Colonic mucosa (tissue), 4 donors: ENCODE measurements around the gene SPACA4. TPM values are rescaled to one million over a fixed set of nuclear protein-coding genes. Genes with fewer than 3 reads are reported as not detected.

Experiments
- DNase-seq: peaks from one replicate; pipeline ENCODE4 v3.0.0-alpha.2; 2020
- H3K27ac ChIP-seq: fragments of 200-600 bp; one replicate; pipeline ENCODE4 v1.8.0; 2021
- H3K27me3 ChIP-seq: fragments of 200-600 bp; one replicate; pipeline ENCODE4 v1.8.0; 2021
- H3K36me3 ChIP-seq: fragments of 200-600 bp; one replicate; pipeline ENCODE4 v1.8.0; 2021
- H3K4me1 ChIP-seq: fragments of 200-600 bp; one replicate; pipeline ENCODE4 v1.8.0; 2021; ENCODE audit warnings: mild to moderate bottlenecking
- H3K4me3 ChIP-seq: fragments of 200-600 bp; one replicate; pipeline ENCODE4 v1.8.0; 2021
- H3K9ac ChIP-seq, 2 donors: one replicate each; pipeline ENCODE4 v1.7.0; 2013; ENCODE audit warnings: control low read depth in 2 of 2, low read depth in 2 of 2, low read length in 2 of 2
- H3K9me3 ChIP-seq: fragments of 200-600 bp; one replicate; pipeline ENCODE4 v1.8.0; 2021
- CTCF ChIP-seq: fragments of 200-600 bp; IDR thresholded peaks from one replicate; pipeline ENCODE4 v1.8.0; 2022; ENCODE audit warnings: antibody characterized with exemption, mild to moderate bottlenecking
- intact Hi-C: fragments of 100-400 bp; cut with DNase I; formaldehyde crosslinking; loops from one replicate; pipeline ENCODE4 v1.14.1; 2022
- total RNA-seq, 2 donors: library from RNA; stranded (reverse); fragmentation: NEBNext Ultra II Directional in 1 of 2; extraction: Animal tissue kit (Norgen Biotek cat#: 25700) in 1 of 2; gene quantifications; one replicate each; pipeline ENCODE4 v1.2.1, GENCODE V29; 2021
- donor health status: healthy.
- donor health status: DM: no; HTN: no; CAD: no.
- donor health status: DM: no; HTN: no; CAD: no.

The SPACA4 gene
- total RNA-seq, 2 donors from 2014 or later, result 0.27 TPM; not detected in 1

GRCh38 chr19:48627201-48627864 is 20.8 kb downstream of the SPACA4 start:
- peak overlapping the region in 1 of 2 donors; percentile 67 for H3K9ac ChIP-seq
- H3K4me3 ChIP-seq, result no peak overlapping the region
- no peaks in the 10 kb centered on the region for H3K36me3 ChIP-seq
- H3K9me3 ChIP-seq, result no peaks in the 10 kb centered on the region
- no peaks in the 10 kb centered on the region for H3K27me3 ChIP-seq
- TF ChIP-seq CTCF, result no peak
- peak overlapping the region; percentile 71 for H3K27ac ChIP-seq
- intact Hi-C loops, result no loop called here
- DNase-seq, result peak; percentile 76
- peaks cover 26% of the 10 kb centered on the region for H3K4me1 ChIP-seq

- no peaks in the 10 kb centered on the region for H3K27me3 ChIP-seq
- DNase-seq, result no peak
- no peaks in the 10 kb centered on the region for H3K36me3 ChIP-seq
- intact Hi-C loops, result no loop called here
- peak overlapping the region; percentile 71 for H3K27ac ChIP-seq
- no peak for TF ChIP-seq CTCF
- peak overlapping the region; percentile 36 to 67 for H3K9ac ChIP-seq
- no peaks in the 10 kb centered on the region for H3K9me3 ChIP-seq
- H3K4me3 ChIP-seq, result no peak overlapping the region
- H3K4me1 ChIP-seq, result peaks cover 27% of the 10 kb centered on the region
These were observed 21.3 kb downstream of the SPACA4 start for GRCh38 chr19:48627865-48628314.

GRCh38 chr19:48628486-48629296 is 22.1 kb downstream of the SPACA4 start:
- H3K9ac ChIP-seq, result peak overlapping the region in 1 of 2 donors; percentile 67
- no peaks in the 10 kb centered on the region for H3K36me3 ChIP-seq
- H3K4me1 ChIP-seq, result peaks cover 35% of the 10 kb centered on the region
- no peak overlapping the region for H3K4me3 ChIP-seq
- no peak for DNase-seq
- intact Hi-C loops, result no loop called here
- H3K27ac ChIP-seq, result peak overlapping the region; percentile 85
- no peaks in the 10 kb centered on the region for H3K27me3 ChIP-seq
- H3K9me3 ChIP-seq, result no peaks in the 10 kb centered on the region
- TF ChIP-seq CTCF, result no peak

- peaks cover 40% of the 10 kb centered on the region for H3K4me1 ChIP-seq
- H3K27me3 ChIP-seq, result no peaks in the 10 kb centered on the region
- no peaks in the 10 kb centered on the region for H3K9me3 ChIP-seq
- peak overlapping the region; percentile 85 for H3K27ac ChIP-seq
- H3K9ac ChIP-seq, result no peak overlapping the region
- no peak for TF ChIP-seq CTCF
- intact Hi-C loops, result no loop called here
- H3K4me3 ChIP-seq, result no peak overlapping the region
- no peak for DNase-seq
- H3K36me3 ChIP-seq, result no peaks in the 10 kb centered on the region
These were observed 22.7 kb downstream of the SPACA4 start for GRCh38 chr19:48629297-48629598.

GRCh38 chr19:48629599-48630295 is 23.2 kb downstream of the SPACA4 start:
- peak overlapping the region; percentile 85 for H3K27ac ChIP-seq
- H3K4me1 ChIP-seq, result peaks cover 42% of the 10 kb centered on the region
- no peaks in the 10 kb centered on the region for H3K9me3 ChIP-seq
- H3K9ac ChIP-seq, result peak overlapping the region; percentile 48 to 57
- H3K4me3 ChIP-seq, result peak overlapping the region; percentile 8
- peak; percentile 92 for DNase-seq
- intact Hi-C loops, result no loop called here
- no peaks in the 10 kb centered on the region for H3K27me3 ChIP-seq
- no peaks in the 10 kb centered on the region for H3K36me3 ChIP-seq
- no peak for TF ChIP-seq CTCF
